ENCODE measurements around the gene PLBD1.

PLBD1 gene

GRCh38 chr12:14473707-14474287 lies 93.9 kb downstream of the PLBD1 start:
- FAIRE-seq, result no peak
- TF ChIP-seq CTCF (IDR thresholded peaks at IDR 0.05; ENCODE audit: insufficient read depth, missing control alignments), result no peak
- no peak for DNase-seq (ENCODE audit: insufficient read length, low spot score)

GRCh38 chr12:14471497-14471896 lies 96.2 kb downstream of the PLBD1 start:
- FAIRE-seq (no peak), DNase-seq (ENCODE audit: insufficient read length, low spot score) (no peak)
- no peak for TF ChIP-seq CTCF (IDR thresholded peaks at IDR 0.05; ENCODE audit: insufficient read depth, missing control alignments)

DNA sequence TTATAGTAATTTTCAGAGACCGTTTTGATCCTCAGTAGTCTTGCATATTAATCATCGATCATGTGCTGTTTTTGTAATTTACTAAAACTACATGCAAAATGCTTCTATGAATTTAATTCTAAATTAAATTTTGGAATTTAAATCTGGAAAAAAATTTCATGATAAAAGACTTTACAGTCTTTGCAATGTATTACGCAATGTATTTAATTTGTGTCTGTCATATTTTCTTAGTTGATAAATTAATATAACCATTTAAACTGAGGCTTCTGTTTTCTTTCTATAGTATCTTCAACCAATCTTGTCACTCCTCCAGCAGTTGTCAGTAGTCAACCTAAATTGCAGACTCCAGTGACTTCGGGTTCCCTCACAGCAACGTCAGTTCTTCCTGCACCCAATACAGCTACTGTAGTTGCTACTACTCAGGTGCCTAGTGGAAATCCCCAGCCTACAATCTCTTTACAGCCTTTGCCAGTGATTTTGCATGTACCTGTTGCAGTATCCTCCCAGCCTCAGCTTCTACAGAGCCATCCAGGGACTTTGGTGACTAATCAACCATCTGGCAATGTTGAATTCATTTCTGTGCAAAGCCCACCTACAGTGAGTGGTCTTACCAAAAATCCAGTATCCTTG lies 107.4 kb downstream of the PLBD1 start:
- no peak for TF ChIP-seq CTCF (IDR thresholded peaks at IDR 0.05; ENCODE audit: insufficient read depth, missing control alignments)
- FAIRE-seq (no peak), DNase-seq (ENCODE audit: insufficient read length, low spot score) (no peak)

GRCh38 chr12:14454098-14454907 lies 113.4 kb downstream of the PLBD1 start:
- DNase-seq (ENCODE audit: insufficient read length, low spot score) (peak; percentile 22), FAIRE-seq (peak; percentile 87)
- TF ChIP-seq CTCF (IDR thresholded peaks at IDR 0.05; ENCODE audit: insufficient read depth, missing control alignments), result peak; percentile 79

Measured in D721Med (cell line).